ENCODE data around the gene GABBR1. TPM values are rescaled to one million over a fixed set of nuclear protein-coding genes. Genes with fewer than 3 reads are reported as not detected.

GABBR1 gene
- polyA plus RNA-seq, 1 of the 3 experiments (the other 2 are of a cell fraction), result 26.8 TPM

GRCh38 chr6:29671026-29671425 is 38.0 kb upstream of the GABBR1 start (continued):
- TF ChIP-seq IRF3 (IDR thresholded peaks at IDR 0.05; ENCODE audit: low read depth, low read length), result no peak

GRCh38 chr6:29667158-29667557 is 34.2 kb upstream of the GABBR1 start:
- POLR2A ChIA-PET, result no interaction called here
- DNase-seq, result no peak
- no peaks in the 10 kb centered on the region for H3K36me3 ChIP-seq (replicated peaks in 1 of 2; ENCODE audit: control insufficient read depth in 1 of 2, insufficient read depth in 2 of 2, low read length in 1 of 2)
- WGBS (ENCODE audit: low lambda C conversion rate), result 45% methylated on average over 5 of the region's 5 CpGs
- no peaks in the 10 kb centered on the region for H3K79me2 ChIP-seq (ENCODE audit: insufficient read depth)
- H3K4me3 ChIP-seq (ENCODE audit: low read depth in 2 of 2, low read length in 1 of 2), result no peak overlapping the region
- H3F3A ChIP-seq (replicated peaks; ENCODE audit: insufficient read depth), result no peaks in the 10 kb centered on the region
- CTCF ChIA-PET, result interaction anchor here (1.2 to 9.1 kb wide), 4 partner anchors 15 to 38 kb away, joined by 4 to 120 read pairs (median 6); no protein-coding TSS in a partner anchor
- H3K27me3 ChIP-seq (ENCODE audit: insufficient read depth), result peaks cover 16% of the 10 kb centered on the region; the same call in 1 of the 2 replicates
- TF ChIP-seq EP300 (IDR thresholded peaks at IDR 0.05; ENCODE audit: borderline replicate concordance in 1 of 2, low read depth in 1 of 2, low read length in 1 of 2), result no peak
- TF ChIP-seq FOSL2 (IDR thresholded peaks at IDR 0.05; ENCODE audit: borderline replicate concordance, low read depth), result no peak
- no peaks in the 10 kb centered on the region for H3K9me2 ChIP-seq
- no peaks in the 10 kb centered on the region for H4K20me1 ChIP-seq (ENCODE audit: insufficient read depth)
- no peak overlapping the region for H2AFZ ChIP-seq (ENCODE audit: low read depth)
- no peak overlapping the region for H3K9ac ChIP-seq
- H3K27ac ChIP-seq (ENCODE audit: low read depth in 2 of 2, low read length in 1 of 2), result no peak overlapping the region
- H3K9me3 ChIP-seq, result no peaks in the 10 kb centered on the region
- no peak overlapping the region for H3K4me2 ChIP-seq
- H3K4me1 ChIP-seq (ENCODE audit: control insufficient read depth in 1 of 2, insufficient read depth in 2 of 2, low read depth in 1 of 2, low read length in 1 of 2), result no peaks in the 10 kb centered on the region

GRCh38 chr6:29666826-29667130 is 33.8 kb upstream of the GABBR1 start:
- CTCF ChIA-PET, result interaction anchor here (1.2 to 9.1 kb wide), 4 partner anchors 15 to 38 kb away, joined by 4 to 120 read pairs (median 6); no protein-coding TSS in a partner anchor
- H2AFZ ChIP-seq (ENCODE audit: low read depth), result no peak overlapping the region

More at GRCh38 chr6:29666826-29667130, 33.8 kb upstream of the GABBR1 start:
- Histone ChIP-seq H3F3A (replicated peaks; ENCODE audit: insufficient read depth) (no peaks in the 10 kb centered on the region), H3K27ac (ENCODE audit: low read depth in 2 of 2, low read length in 1 of 2) (no peak overlapping the region), H3K79me2 (ENCODE audit: insufficient read depth) (no peaks in the 10 kb centered on the region), H3K4me2 (no peak overlapping the region), H3K9me2 (no peaks in the 10 kb centered on the region), H3K9me3 (no peaks in the 10 kb centered on the region), H3K9ac (no peak overlapping the region), H3K4me3 (ENCODE audit: low read depth in 2 of 2, low read length in 1 of 2) (no peak overlapping the region), H3K36me3 (replicated peaks in 1 of 2; ENCODE audit: control insufficient read depth in 1 of 2, insufficient read depth in 2 of 2, low read length in 1 of 2) (no peaks in the 10 kb centered on the region), H3K4me1 (ENCODE audit: control insufficient read depth in 1 of 2, insufficient read depth in 2 of 2, low read depth in 1 of 2, low read length in 1 of 2) (no peaks in the 10 kb centered on the region), H3K27me3 (ENCODE audit: insufficient read depth) (peaks cover 16% of the 10 kb centered on the region; the same call in 1 of the 2 replicates), H4K20me1 (ENCODE audit: insufficient read depth) (no peaks in the 10 kb centered on the region)
- no peak for DNase-seq
- POLR2A ChIA-PET, result no interaction called here
- 92% methylated on average over 1 of the region's 1 CpG for WGBS (ENCODE audit: low lambda C conversion rate)
- TF ChIP-seq PBX3 (IDR thresholded peaks at IDR 0.05), result no peak
- TF ChIP-seq TEAD4 (IDR thresholded peaks at IDR 0.05; ENCODE audit: borderline replicate concordance, insufficient read depth), result no peak
